Loucy (cell line): ENCODE data around the gene UBQLN2.

Experiments
- H2AFZ ChIP-seq: fragments of 200-600 bp; sonication (generic); 2 replicates; pipeline ENCODE4 v1.6.0; 2016; ENCODE audit warnings: antibody characterized with exemption, mild to moderate bottlenecking, low read length, moderate library complexity
- H3F3A ChIP-seq: fragments of 200-600 bp; 2 replicates; pipeline ENCODE4 v1.6.0; 2016; ENCODE audit warnings: antibody characterized with exemption, low read depth, mild to moderate bottlenecking
- H3K27me3 ChIP-seq: fragments of 200-600 bp; sonication (generic); 2 replicates; pipeline ENCODE4 v1.6.1; 2014; ENCODE audit warnings: low read length, mild to moderate bottlenecking; ENCODE audit not compliant: insufficient read depth, poor library complexity, severe bottlenecking
- H3K36me3 ChIP-seq: fragments of 200-600 bp; sonication (generic); 2 replicates; pipeline ENCODE4 v1.6.1; 2016; ENCODE audit warnings: low read length; ENCODE audit not compliant: insufficient read depth
- H3K4me1 ChIP-seq: fragments of 200-600 bp; sonication (generic); 2 replicates; pipeline ENCODE4 v1.5.1; 2014; ENCODE audit warnings: low read length, mild to moderate bottlenecking; ENCODE audit not compliant: insufficient read depth, poor library complexity, severe bottlenecking
- H3K4me2 ChIP-seq: fragments of 200-600 bp; sonication (generic); 2 replicates; pipeline ENCODE4 v1.6.0; 2014; ENCODE audit warnings: antibody characterized with exemption, low read length, low read depth, mild to moderate bottlenecking; ENCODE audit not compliant: poor library complexity, severe bottlenecking
- H3K4me3 ChIP-seq: fragments of 200-600 bp; sonication (generic); 2 replicates; pipeline ENCODE4 v1.5.1; 2014; ENCODE audit warnings: low read length, mild to moderate bottlenecking, mixed read lengths; ENCODE audit not compliant: poor library complexity, severe bottlenecking
- H3K79me2 ChIP-seq: fragments of 200-600 bp; sonication (generic); 2 replicates; pipeline ENCODE4 v1.6.1; 2014; ENCODE audit warnings: low read length; ENCODE audit not compliant: insufficient read depth
- H3K9ac ChIP-seq: fragments of 200-600 bp; sonication (generic); 2 replicates; pipeline ENCODE4 v1.6.0; 2014; ENCODE audit warnings: mild to moderate bottlenecking, low read depth, low read length, moderate library complexity; ENCODE audit not compliant: poor library complexity, severe bottlenecking
- H3K9me2 ChIP-seq: fragments of 200-600 bp; sonication (generic); replicated peaks from 2 replicates; pipeline ENCODE4 v1.6.1; 2016; ENCODE audit warnings: low read depth, low read length, mixed read lengths
- H3K9me3 ChIP-seq: fragments of 200-600 bp; sonication (generic); 2 replicates; pipeline ENCODE4 v1.6.1; 2014; ENCODE audit warnings: mild to moderate bottlenecking, antibody characterized with exemption, low read length, low read depth; ENCODE audit not compliant: insufficient read depth
- H4K20me1 ChIP-seq: fragments of 200-600 bp; sonication (generic); 2 replicates; pipeline ENCODE4 v1.6.0; 2014; ENCODE audit warnings: antibody characterized with exemption, low read length, mild to moderate bottlenecking; ENCODE audit not compliant: insufficient read depth, poor library complexity, severe bottlenecking
- EZH2phosphoT487 ChIP-seq: fragments of 200-600 bp; IDR thresholded peaks from 2 replicates; pipeline ENCODE4 v1.6.1; 2018; ENCODE audit warnings: antibody characterized with exemption, mild to moderate bottlenecking, moderate library complexity, borderline replicate concordance
- TF ChIP-seq, protein P1 (sequence below): fragments of 200-600 bp; sonication (generic); conservative IDR thresholded peaks from 2 replicates; pipeline ENCODE4 v1.5.1; 2014; ENCODE audit warnings: mild to moderate bottlenecking, antibody characterized with exemption, low read length

Gene UBQLN2

DNA sequence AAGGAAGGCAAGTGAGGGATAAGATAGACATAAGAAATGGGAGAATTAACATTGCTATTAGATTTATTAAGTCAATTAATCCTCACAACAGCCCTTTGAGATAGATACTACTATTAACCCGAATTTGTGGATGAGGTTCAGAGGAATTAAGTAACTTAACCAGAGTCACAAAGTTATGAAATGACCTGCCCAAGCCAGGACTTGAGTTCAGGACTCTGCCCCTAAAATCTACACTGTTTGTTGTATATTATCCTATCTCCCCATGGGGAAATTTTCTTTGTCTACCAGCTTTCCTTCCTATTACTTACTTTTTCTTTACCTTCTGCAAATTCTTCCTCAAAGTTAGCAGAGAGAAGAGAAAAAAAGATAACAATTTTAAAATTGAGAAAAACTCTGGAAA lies 33.4 kb upstream of the UBQLN2 start:
- Histone ChIP-seq H3K4me1 (no peaks in the 10 kb centered on the region), H3K4me2 (no peak overlapping the region), H3K9me2 (no peaks in the 10 kb centered on the region), H3K9me3 (no peaks in the 10 kb centered on the region), H3K79me2 (no peaks in the 10 kb centered on the region), H4K20me1 (no peaks in the 10 kb centered on the region), H3K36me3 (no peaks in the 10 kb centered on the region), H3K9ac (no peak overlapping the region), H3F3A (no peaks in the 10 kb centered on the region), H3K27me3 (no peaks in the 10 kb centered on the region), H2AFZ (no peak overlapping the region), H3K4me3 (no peak overlapping the region)
- TF ChIP-seq, protein P1, sequence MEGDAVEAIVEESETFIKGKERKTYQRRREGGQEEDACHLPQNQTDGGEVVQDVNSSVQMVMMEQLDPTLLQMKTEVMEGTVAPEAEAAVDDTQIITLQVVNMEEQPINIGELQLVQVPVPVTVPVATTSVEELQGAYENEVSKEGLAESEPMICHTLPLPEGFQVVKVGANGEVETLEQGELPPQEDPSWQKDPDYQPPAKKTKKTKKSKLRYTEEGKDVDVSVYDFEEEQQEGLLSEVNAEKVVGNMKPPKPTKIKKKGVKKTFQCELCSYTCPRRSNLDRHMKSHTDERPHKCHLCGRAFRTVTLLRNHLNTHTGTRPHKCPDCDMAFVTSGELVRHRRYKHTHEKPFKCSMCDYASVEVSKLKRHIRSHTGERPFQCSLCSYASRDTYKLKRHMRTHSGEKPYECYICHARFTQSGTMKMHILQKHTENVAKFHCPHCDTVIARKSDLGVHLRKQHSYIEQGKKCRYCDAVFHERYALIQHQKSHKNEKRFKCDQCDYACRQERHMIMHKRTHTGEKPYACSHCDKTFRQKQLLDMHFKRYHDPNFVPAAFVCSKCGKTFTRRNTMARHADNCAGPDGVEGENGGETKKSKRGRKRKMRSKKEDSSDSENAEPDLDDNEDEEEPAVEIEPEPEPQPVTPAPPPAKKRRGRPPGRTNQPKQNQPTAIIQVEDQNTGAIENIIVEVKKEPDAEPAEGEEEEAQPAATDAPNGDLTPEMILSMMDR = no peak
- TF ChIP-seq EZH2phosphoT487 = no peak

DNA sequence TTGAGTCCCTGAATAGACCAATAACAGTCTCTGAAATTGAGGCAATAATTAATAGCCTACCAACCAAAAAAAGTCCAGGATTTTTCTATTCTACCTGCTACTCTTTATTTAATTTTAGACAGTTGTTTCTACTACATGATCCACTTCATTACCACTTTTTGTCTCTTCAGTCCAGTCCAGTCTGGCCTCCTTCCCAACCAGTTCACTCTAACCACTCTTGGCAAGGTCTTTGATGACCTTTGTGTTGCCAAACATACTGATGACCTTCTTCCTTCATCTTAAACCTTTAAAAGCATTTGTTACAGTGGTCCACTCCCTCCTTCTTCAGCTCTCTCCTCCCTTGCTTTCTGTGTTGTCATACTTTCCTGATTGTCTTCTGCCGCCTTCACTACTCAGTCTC lies 12.8 kb upstream of the UBQLN2 start:
- H3K4me1 ChIP-seq = no peaks in the 10 kb centered on the region
- no peaks in the 10 kb centered on the region for H3F3A ChIP-seq
- H3K9me2 ChIP-seq = no peaks in the 10 kb centered on the region
- no peaks in the 10 kb centered on the region for H3K27me3 ChIP-seq
- no peaks in the 10 kb centered on the region for H3K79me2 ChIP-seq
- TF ChIP-seq, protein P1 = no peak
- TF ChIP-seq EZH2phosphoT487 = no peak
- no peaks in the 10 kb centered on the region for H4K20me1 ChIP-seq
- no peak overlapping the region for H3K9ac ChIP-seq
- no peaks in the 10 kb centered on the region for H3K36me3 ChIP-seq
- no peaks in the 10 kb centered on the region for H3K9me3 ChIP-seq
- no peak overlapping the region for H2AFZ ChIP-seq
- no peak overlapping the region for H3K4me3 ChIP-seq
- H3K4me2 ChIP-seq = no peak overlapping the region

DNA sequence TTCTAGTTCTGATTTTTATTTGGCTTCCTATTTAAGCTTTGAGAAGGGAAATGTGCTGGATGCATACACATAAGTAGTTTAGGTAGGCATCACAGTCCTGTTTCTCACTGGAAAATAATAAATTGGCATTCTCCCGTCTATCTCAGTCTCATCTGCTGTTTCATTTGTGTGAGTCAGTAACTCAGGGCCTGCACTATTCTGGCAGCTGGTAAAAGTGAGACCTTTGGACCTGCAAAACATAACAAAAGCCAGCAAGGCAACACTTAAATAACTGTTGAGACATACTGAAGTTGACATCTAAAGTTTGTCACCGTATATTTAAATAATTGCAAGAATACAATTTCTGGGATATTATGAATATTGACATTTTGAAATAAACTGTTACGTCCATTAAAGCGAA lies 8.6 kb upstream of the UBQLN2 start:
- H3K4me2 ChIP-seq = no peak overlapping the region
- no peak for TF ChIP-seq EZH2phosphoT487
- H3K4me3 ChIP-seq = no peak overlapping the region
- H3K9me3 ChIP-seq = no peaks in the 10 kb centered on the region
- no peaks in the 10 kb centered on the region for H3K27me3 ChIP-seq
- H3K79me2 ChIP-seq = no peaks in the 10 kb centered on the region
- H3K9ac ChIP-seq = no peak overlapping the region
- no peaks in the 10 kb centered on the region for H3K9me2 ChIP-seq
- no peak overlapping the region for H2AFZ ChIP-seq
- H3K4me1 ChIP-seq = no peaks in the 10 kb centered on the region
- no peaks in the 10 kb centered on the region for H3F3A ChIP-seq
- H4K20me1 ChIP-seq = no peaks in the 10 kb centered on the region
- no peaks in the 10 kb centered on the region for H3K36me3 ChIP-seq

DNA sequence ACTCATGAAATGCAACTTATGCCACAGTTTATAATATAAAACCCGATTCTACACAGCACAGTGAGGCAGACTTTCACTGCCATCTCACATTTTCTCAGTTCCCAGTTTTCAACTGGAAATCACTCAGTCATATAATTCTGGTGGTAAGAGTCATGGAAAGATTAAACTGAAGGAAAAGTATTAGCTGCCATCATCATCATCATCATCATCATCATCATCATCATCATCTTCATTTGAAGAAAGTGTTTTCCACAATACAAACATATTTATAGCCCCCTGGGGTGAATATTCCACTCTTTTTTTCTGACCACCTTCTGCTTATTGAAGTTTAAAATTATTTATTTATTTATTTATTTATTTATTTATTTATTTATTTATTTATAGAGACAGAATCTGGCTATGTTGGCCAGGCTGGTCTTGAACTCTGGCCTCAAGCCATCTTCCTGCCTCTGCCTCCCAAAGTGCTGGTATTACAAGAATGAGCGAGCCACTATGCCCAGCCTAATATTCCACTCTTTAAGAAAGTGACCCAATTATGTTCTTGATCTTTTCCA lies 6.0 kb upstream of the UBQLN2 start:
- Histone ChIP-seq H3K9me3 (no peaks in the 10 kb centered on the region), H3K9ac (no peak overlapping the region), H3K79me2 (no peaks in the 10 kb centered on the region), H3F3A (no peaks in the 10 kb centered on the region), H3K4me2 (no peak overlapping the region), H3K9me2 (no peaks in the 10 kb centered on the region), H3K36me3 (no peaks in the 10 kb centered on the region), H4K20me1 (no peaks in the 10 kb centered on the region), H3K4me3 (no peak overlapping the region), H2AFZ (no peak overlapping the region), H3K27me3 (no peaks in the 10 kb centered on the region), H3K4me1 (no peaks in the 10 kb centered on the region)
- no peak for TF ChIP-seq EZH2phosphoT487
- TF ChIP-seq, protein P1 = no peak
